ENCODE data around the gene PEPD.

The PEPD gene

DNA sequence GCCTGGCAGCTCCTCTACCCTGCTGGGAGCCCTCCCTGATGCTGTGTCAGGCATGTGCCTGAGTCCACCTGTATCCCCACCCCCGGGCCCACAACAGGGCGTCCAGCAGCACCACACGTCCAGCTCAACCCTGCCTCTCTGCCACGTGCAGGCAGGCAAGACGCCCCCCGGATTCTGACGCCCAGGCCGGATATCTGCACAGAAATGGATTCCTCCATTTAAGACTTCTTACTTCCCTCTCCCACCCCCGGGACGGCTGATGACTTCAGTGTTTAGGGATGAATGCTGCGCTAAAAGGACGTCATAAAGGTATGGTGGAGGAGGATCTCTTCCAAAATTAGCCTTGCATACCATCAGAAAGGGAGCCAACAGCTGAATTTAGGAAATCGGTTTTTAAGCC, 10.2 kb downstream of the PEPD start:
- DNase-seq (ENCODE audit: low spot score): no peak
- CTCF ChIA-PET: interaction anchor here (1.2 kb wide), 1 partner anchor 8 kb away, joined by 3 read pairs; no protein-coding TSS in a partner anchor
- TF ChIP-seq, protein P1, sequence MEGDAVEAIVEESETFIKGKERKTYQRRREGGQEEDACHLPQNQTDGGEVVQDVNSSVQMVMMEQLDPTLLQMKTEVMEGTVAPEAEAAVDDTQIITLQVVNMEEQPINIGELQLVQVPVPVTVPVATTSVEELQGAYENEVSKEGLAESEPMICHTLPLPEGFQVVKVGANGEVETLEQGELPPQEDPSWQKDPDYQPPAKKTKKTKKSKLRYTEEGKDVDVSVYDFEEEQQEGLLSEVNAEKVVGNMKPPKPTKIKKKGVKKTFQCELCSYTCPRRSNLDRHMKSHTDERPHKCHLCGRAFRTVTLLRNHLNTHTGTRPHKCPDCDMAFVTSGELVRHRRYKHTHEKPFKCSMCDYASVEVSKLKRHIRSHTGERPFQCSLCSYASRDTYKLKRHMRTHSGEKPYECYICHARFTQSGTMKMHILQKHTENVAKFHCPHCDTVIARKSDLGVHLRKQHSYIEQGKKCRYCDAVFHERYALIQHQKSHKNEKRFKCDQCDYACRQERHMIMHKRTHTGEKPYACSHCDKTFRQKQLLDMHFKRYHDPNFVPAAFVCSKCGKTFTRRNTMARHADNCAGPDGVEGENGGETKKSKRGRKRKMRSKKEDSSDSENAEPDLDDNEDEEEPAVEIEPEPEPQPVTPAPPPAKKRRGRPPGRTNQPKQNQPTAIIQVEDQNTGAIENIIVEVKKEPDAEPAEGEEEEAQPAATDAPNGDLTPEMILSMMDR (conservative IDR thresholded peaks at IDR 0.05; ENCODE audit: low read depth): no peak
- POLR2A ChIA-PET (ENCODE audit: low non-redundant PET): no interaction called here
- no peak overlapping the region for H3K27ac ChIP-seq

DNA sequence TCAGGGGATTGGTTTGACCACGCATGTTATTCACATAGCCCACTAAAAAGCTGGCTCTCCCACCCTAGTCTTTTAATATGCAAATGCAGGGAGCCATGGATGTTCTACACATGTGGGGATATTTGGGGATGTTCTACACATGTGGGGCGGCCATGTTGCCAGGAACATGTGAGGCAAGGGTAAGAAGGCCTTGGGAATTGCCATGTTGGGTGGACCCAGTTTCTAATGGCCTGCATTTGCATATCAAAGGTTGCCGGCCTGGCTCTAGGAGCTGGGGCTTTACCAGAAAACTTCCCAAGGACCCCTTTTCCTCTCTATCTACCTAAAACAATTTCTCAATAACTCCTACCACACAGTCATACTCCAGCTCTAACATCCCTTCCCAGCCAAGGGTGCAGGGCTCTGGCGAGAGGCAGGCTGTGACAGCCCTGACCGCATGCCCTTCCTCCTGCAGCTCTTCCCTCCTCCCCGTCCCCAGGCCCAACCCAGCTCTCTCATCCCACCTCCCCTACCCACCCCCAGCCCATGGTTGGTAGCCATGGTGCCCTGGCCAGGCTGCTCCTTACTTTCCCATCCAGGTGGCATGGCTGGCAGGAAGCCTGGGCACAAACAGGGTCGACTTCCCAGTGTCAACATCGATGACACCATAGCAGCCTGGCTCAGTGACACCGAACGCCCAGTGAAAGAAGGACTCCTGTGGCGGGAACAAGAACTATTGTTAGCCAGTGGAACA, 11.0 kb downstream of the PEPD start:
- ChIA-PET CTCF (interaction anchor here (1.2 kb wide), 1 partner anchor 8 kb away, joined by 3 read pairs; no protein-coding TSS in a partner anchor), POLR2A (ENCODE audit: low non-redundant PET) (no interaction called here)
- no peak for DNase-seq (ENCODE audit: low spot score)
- TF ChIP-seq, protein P1 (conservative IDR thresholded peaks at IDR 0.05; ENCODE audit: low read depth): no peak
- H3K27ac ChIP-seq: no peak overlapping the region

DNA sequence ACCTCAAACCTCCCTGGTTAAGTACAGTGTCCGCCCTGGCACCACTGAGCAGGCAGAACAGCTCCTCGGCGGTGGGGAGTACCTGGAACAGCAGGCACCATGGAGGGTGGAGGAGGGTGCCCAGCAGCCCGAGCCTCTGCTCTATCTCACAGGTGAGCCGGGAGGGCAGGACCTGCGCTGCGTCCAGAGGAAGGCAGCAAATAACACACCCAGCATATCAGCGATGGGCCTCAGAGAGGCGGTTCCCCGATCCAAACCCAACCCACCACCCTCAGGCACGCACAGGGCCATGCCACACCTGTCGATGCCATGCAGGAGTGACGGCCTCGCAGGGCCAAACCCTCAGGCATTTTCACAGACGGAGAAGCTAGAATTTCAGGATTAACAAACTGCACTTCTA, 11.8 kb downstream of the PEPD start:
- DNase-seq (ENCODE audit: low spot score): no peak
- H3K27ac ChIP-seq: no peak overlapping the region
- ChIA-PET POLR2A (ENCODE audit: low non-redundant PET) (no interaction called here), CTCF (no interaction called here)
- TF ChIP-seq, protein P1 (conservative IDR thresholded peaks at IDR 0.05; ENCODE audit: low read depth): no peak

DNA sequence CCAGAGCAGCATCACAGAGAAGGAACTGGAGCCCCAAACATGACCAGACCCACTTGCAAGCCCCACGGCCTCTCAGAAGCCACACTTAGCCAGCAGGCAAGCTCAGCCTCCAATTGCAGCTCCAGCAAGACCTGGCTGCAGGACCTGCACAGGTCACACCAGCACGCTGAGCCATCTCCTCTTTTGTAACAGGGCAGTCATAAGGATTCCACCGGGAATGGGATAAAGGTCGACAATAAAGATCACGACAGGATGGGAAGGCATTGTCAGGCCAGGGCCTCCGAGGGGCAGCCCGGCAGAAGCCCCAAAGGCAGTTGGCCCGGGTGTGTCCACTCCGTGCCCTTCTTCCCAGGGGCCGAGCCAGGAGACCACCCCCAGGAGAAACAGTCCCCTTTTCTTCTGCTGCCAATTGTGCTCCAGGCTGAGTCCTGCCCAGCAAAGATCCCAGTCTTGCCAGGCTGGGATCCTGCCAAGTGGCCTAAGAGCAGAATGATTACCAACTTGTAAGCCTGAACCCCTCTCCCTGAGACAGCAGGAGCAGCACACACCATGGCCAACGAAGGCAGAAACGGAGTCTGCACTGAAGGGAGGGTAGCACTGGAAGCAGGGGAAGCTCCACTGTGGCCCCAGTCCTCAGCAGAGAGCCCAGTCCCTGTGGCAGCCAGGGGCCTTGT, 12.5 kb downstream of the PEPD start:
- ChIA-PET CTCF (no interaction called here), POLR2A (ENCODE audit: low non-redundant PET) (no interaction called here)
- TF ChIP-seq, protein P1 (conservative IDR thresholded peaks at IDR 0.05; ENCODE audit: low read depth): no peak
- no peak for DNase-seq (ENCODE audit: low spot score)
- H3K27ac ChIP-seq: no peak overlapping the region

DNA sequence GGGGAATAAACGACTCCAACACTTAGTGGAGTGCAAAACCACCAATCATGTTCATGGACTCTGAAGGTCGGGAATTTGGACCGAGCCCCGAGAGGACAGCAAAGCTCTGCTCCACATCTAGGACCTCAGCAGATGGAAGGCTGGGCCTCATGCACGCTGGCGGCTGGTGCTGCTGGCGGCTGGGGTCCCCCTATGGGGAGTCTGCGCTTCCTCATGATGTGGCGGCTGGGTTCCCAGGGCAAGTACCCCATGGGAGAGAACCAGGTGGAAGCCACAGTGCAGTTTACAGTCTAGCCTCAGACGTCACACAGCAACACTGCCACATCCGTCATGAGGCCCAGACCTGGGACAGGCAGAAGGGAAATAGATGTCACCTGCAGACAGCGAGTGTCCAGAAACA, 13.2 kb downstream of the PEPD start:
- POLR2A ChIA-PET (ENCODE audit: low non-redundant PET): no interaction called here
- TF ChIP-seq, protein P1 (conservative IDR thresholded peaks at IDR 0.05; ENCODE audit: low read depth): no peak
- H3K27ac ChIP-seq: no peak overlapping the region

DNA sequence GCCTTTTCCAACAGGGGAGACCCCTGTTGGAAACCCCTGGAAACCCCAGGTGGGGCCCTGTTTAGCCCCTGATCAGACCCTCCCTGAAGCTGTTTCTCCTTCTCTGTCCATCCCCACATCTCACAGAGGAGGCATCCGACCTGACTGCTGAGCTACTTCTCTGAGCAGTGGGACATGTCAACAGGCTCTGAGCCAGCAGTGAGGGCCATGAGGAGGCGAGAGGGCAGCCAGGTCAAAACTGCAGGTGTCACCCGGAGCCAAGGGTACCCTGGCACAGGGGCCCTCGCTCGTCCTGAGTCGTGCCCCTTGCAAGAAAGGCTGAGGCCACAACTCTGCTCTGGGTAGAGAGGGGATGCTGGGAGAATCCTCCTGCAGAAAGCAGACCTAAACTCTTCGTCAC, 13.6 kb downstream of the PEPD start:
- DNase-seq (ENCODE audit: low spot score): no peak
- POLR2A ChIA-PET (ENCODE audit: low non-redundant PET): no interaction called here
- CTCF ChIA-PET: no interaction called here
- TF ChIP-seq, protein P1 (conservative IDR thresholded peaks at IDR 0.05; ENCODE audit: low read depth): no peak
- no peak overlapping the region for H3K27ac ChIP-seq

More for the DNA sequence above, 13.2 kb downstream of the PEPD start:
- DNase-seq (ENCODE audit: low spot score): no peak
- CTCF ChIA-PET: no interaction called here
